ENCODE results near the gene ISM1.

DNA sequence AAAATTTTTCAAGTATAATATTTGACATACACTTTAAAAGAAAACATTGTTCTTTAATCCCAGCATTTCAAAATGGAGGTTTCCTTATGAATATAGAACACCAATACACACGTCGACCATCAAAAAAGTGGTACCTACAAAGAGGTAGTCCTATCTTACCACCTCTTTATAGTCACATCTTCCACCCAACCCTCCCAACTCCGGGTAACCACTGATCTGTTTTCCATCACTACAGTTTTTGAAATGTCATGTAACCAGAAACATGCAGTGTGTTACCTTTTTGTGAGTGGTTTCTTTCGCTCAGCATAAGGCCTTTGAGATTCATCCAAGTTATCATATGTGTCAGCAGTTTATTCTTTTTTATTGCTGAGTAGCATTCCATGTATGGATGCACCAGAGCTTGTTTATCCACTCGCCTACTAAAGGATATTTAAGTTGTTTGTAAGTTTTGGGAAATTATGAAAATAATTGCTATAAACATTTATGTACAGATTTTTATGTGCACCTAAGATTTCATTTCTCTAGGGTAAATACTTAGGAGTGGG, 104.8 kb downstream of the ISM1 start:
- TF ChIP-seq, protein P1, sequence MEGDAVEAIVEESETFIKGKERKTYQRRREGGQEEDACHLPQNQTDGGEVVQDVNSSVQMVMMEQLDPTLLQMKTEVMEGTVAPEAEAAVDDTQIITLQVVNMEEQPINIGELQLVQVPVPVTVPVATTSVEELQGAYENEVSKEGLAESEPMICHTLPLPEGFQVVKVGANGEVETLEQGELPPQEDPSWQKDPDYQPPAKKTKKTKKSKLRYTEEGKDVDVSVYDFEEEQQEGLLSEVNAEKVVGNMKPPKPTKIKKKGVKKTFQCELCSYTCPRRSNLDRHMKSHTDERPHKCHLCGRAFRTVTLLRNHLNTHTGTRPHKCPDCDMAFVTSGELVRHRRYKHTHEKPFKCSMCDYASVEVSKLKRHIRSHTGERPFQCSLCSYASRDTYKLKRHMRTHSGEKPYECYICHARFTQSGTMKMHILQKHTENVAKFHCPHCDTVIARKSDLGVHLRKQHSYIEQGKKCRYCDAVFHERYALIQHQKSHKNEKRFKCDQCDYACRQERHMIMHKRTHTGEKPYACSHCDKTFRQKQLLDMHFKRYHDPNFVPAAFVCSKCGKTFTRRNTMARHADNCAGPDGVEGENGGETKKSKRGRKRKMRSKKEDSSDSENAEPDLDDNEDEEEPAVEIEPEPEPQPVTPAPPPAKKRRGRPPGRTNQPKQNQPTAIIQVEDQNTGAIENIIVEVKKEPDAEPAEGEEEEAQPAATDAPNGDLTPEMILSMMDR (IDR thresholded peaks at IDR 0.05; ENCODE audit: insufficient read depth, low read depth, low read length): no peak
- TF ChIP-seq EZH2 (IDR thresholded peaks at IDR 0.05; ENCODE audit: insufficient read depth, low read length): no peak
